ENCODE results near the gene KLHL29.

GRCh38 chr2:23525137-23525765 lies 140.3 kb downstream of the KLHL29 start:
- TF ChIP-seq CTCF (IDR thresholded peaks at IDR 0.05), result no peak
- TF ChIP-seq POLR2A (IDR thresholded peaks at IDR 0.05), result no peak
